ENCODE results near the gene MRPL58.

DNA sequence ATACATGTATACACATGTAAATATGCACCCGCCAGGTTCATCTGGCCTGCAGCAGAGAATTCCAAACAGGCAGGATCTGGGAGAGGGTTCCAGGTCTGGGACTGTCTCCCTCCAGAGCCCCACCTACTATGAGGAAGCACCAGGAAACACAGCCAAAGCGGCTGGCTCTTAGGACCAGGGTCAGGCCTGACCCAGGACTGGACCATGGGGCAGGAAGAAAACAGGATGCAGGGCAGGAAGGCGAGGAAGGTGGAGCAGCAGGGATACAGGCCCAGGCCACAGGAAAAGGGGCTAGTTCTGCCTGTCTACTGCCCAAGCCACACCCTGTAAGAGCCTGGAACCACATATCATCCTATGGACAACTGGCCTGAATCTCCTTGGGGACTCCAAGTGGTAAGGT, 42.1 kb upstream of the MRPL58 start:
- TF ChIP-seq, protein P1, sequence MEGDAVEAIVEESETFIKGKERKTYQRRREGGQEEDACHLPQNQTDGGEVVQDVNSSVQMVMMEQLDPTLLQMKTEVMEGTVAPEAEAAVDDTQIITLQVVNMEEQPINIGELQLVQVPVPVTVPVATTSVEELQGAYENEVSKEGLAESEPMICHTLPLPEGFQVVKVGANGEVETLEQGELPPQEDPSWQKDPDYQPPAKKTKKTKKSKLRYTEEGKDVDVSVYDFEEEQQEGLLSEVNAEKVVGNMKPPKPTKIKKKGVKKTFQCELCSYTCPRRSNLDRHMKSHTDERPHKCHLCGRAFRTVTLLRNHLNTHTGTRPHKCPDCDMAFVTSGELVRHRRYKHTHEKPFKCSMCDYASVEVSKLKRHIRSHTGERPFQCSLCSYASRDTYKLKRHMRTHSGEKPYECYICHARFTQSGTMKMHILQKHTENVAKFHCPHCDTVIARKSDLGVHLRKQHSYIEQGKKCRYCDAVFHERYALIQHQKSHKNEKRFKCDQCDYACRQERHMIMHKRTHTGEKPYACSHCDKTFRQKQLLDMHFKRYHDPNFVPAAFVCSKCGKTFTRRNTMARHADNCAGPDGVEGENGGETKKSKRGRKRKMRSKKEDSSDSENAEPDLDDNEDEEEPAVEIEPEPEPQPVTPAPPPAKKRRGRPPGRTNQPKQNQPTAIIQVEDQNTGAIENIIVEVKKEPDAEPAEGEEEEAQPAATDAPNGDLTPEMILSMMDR (IDR thresholded peaks at IDR 0.05): no peak
- no peak for TF ChIP-seq POLR2AphosphoS5 (IDR thresholded peaks at IDR 0.05; ENCODE audit: insufficient read depth in 1 of 2, low read depth in 1 of 2)
